SU-DHL-6 (cell line): Measurements from ENCODE around the gene DNAJC15.

ENCODE experiments used
- H2AFZ ChIP-seq: fragments of 200-600 bp; sonication (generic); 2 replicates; pipeline ENCODE4 v1.6.1; 2014; ENCODE audit warnings: low read depth, mild to moderate bottlenecking, moderate library complexity, mixed read lengths, antibody characterized with exemption, low read length; ENCODE audit not compliant: severe bottlenecking
- H3F3A ChIP-seq: fragments of 200-600 bp; shearing (Covaris generic); 2 replicates; pipeline ENCODE4 v1.6.0; 2016; ENCODE audit warnings: antibody characterized with exemption, mild to moderate bottlenecking; ENCODE audit not compliant: insufficient read depth
- H3K27ac ChIP-seq: fragments of 200-600 bp; sonication (generic); 2 replicates; pipeline ENCODE4 v1.5.1; 2016; ENCODE audit warnings: low read depth, mild to moderate bottlenecking, low read length, moderate library complexity, mixed read lengths
- H3K27me3 ChIP-seq: fragments of 200-600 bp; sonication (generic), shearing (Covaris generic); 2 replicates; pipeline ENCODE4 v1.6.0; 2014; ENCODE audit warnings: mild to moderate bottlenecking, low read length
- H3K36me3 ChIP-seq: fragments of 200-600 bp; sonication (generic); 2 replicates; pipeline ENCODE4 v1.6.1; 2014; ENCODE audit warnings: mild to moderate bottlenecking, low read length, mixed read lengths
- H3K4me2 ChIP-seq: fragments of 300-600, 200-600 bp; shearing (Covaris generic), sonication (generic); 2 replicates; pipeline ENCODE4 v1.6.0; 2014; ENCODE audit warnings: low read length, low read depth, mild to moderate bottlenecking; ENCODE audit not compliant: poor library complexity, severe bottlenecking
- H3K4me3 ChIP-seq: fragments of 200-600 bp; sonication (generic); 2 replicates; pipeline ENCODE4 v1.5.1; 2014; ENCODE audit warnings: antibody characterized with exemption, low read length, mild to moderate bottlenecking, mixed read lengths; ENCODE audit not compliant: insufficient read depth, poor library complexity, severe bottlenecking
- H3K79me2 ChIP-seq: fragments of 200-600 bp; sonication (generic); 2 replicates; pipeline ENCODE4 v1.6.1; 2014; ENCODE audit warnings: mild to moderate bottlenecking, low read length, moderate library complexity; ENCODE audit not compliant: insufficient read depth
- H3K9ac ChIP-seq: fragments of 200-600 bp; sonication (generic); 2 replicates; pipeline ENCODE4 v1.7.0; 2014; ENCODE audit warnings: mild to moderate bottlenecking, low read length
- H3K9me2 ChIP-seq: fragments of 200-600 bp; sonication (generic); replicated peaks from 2 replicates; pipeline ENCODE4 v1.6.1; 2014; ENCODE audit warnings: low read length; ENCODE audit not compliant: insufficient read depth
- H3K9me3 ChIP-seq: fragments of 200-600 bp; sonication (generic); 2 replicates; pipeline ENCODE4 v1.6.1; 2014; ENCODE audit warnings: low read length, mixed read lengths; ENCODE audit not compliant: insufficient read depth
- H4K20me1 ChIP-seq: fragments of 200-600 bp; sonication (generic); 2 replicates; pipeline ENCODE4 v1.6.1; 2014; ENCODE audit warnings: low read depth, mild to moderate bottlenecking, antibody characterized with exemption, low read length, moderate library complexity, mixed read lengths
- CTCF ChIP-seq: fragments of 200-600 bp; sonication (generic); IDR thresholded peaks from one replicate; pipeline ENCODE4 v1.5.1; 2017; ENCODE audit warnings: antibody characterized with exemption, mild to moderate bottlenecking, low read length, moderate library complexity; ENCODE audit not compliant: insufficient read depth, poor library complexity, severe bottlenecking
- EZH2phosphoT487 ChIP-seq: fragments of 200-600 bp; sonication (generic), shearing (Covaris generic); conservative IDR thresholded peaks from 2 replicates; pipeline ENCODE4 v1.6.1; 2018; ENCODE audit warnings: mild to moderate bottlenecking, antibody characterized with exemption, low read length, moderate library complexity, mixed read lengths

The DNAJC15 gene

DNA sequence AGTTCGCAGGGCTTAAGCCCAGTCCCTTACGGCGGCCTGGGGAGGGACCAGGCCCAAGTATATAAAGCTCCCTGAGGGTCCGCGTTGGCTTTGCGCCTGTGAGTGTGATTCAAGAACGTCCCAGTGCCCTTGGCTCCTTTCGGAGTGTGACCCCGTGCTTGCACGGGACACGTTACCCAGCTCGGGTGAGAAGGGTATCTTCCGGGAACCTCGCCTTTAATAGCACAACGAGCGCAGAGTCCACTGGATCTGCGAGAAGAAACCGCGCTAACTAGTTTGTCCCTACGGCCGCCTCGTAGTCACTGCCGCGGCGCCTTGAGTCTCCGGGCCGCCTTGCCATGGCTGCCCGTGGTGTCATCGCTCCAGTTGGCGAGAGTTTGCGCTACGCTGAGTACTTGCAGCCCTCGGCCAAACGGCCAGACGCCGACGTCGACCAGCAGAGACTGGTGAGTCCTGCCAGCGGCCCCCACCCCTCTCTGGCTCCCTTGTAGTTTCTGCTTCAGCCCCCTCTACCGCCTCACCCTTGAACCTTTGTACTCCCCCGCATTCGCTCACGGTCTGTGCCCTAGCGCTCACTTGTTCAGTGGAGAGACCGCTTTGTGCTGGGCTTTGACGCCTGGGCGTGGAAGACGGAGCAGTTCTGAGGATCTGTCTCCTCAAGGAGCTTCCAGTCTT is at the start of gene DNAJC15:
DNAJC15 (plus strand) TSS at position 298 of the 675 bp plus-strand sequence; CDS start at position 339, 41 bp downstream.
- H3F3A ChIP-seq, result no peaks in the 10 kb centered on the region

GRCh38 chr13:42976066-42976465 is 47.3 kb upstream of the DNAJC15 start:
- Histone ChIP-seq H3K79me2 (no peaks in the 10 kb centered on the region), H3K4me2 (no peak overlapping the region), H3K27me3 (no peaks in the 10 kb centered on the region), H3K4me3 (no peak overlapping the region), H3K9ac (no peak overlapping the region), H3K27ac (no peak overlapping the region), H3K9me3 (no peaks in the 10 kb centered on the region), H3K9me2 (no peaks in the 10 kb centered on the region), H4K20me1 (no peaks in the 10 kb centered on the region), H3K36me3 (no peaks in the 10 kb centered on the region), H2AFZ (no peak overlapping the region), H3F3A (no peaks in the 10 kb centered on the region)
- TF ChIP-seq CTCF (no peak), EZH2phosphoT487 (no peak)

More for the DNA sequence above, at the start of gene DNAJC15:
- H2AFZ ChIP-seq, result peak within 1 kb of the TSS; percentile 75
- H3K4me2 ChIP-seq, result peak within 1 kb of the TSS; percentile 51
- TF ChIP-seq EZH2phosphoT487, result no peak
- no peak for TF ChIP-seq CTCF
- H3K27ac ChIP-seq, result no peak within 1 kb of the TSS; the same call in 1 of the 2 replicates
- peak within 1 kb of the TSS; percentile 47 for H3K4me3 ChIP-seq
- H3K27me3 ChIP-seq, result no peaks in the 10 kb centered on the region
- H3K36me3 ChIP-seq, result no peaks in the 10 kb centered on the region
- no peaks in the 10 kb centered on the region for H3K9me2 ChIP-seq
- peak within 1 kb of the TSS; percentile 57 for H3K9ac ChIP-seq
- H3K79me2 ChIP-seq, result no peaks in the 10 kb centered on the region
- no peaks in the 10 kb centered on the region for H3K9me3 ChIP-seq
- H4K20me1 ChIP-seq, result no peaks in the 10 kb centered on the region

DNA sequence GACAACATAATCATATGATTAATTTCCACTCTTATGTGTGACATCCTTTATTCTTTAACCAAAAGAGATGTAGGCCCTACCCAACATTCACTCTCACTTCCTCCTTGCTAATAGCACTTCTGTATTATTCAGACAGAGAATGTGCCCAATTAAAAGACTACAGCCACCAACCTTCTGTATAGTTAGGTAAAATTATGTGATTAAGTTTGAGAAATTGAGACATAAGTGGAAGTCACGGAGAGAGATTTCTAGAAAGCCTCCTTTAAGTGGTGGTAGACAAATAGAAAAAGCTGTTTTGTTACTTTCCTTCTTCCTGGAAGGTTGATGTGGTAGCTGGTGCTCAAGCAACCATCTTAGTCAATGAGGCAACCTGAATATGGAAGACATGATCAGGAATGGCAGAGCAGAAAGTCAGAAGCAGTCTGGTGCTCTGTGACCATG is 46.1 kb upstream of the DNAJC15 start:
- Histone ChIP-seq H3K4me3 (no peak overlapping the region), H3K9me2 (no peaks in the 10 kb centered on the region), H3K9ac (no peak overlapping the region), H2AFZ (no peak overlapping the region), H3F3A (no peaks in the 10 kb centered on the region), H3K4me2 (no peak overlapping the region), H3K27me3 (no peaks in the 10 kb centered on the region), H4K20me1 (no peaks in the 10 kb centered on the region), H3K79me2 (no peaks in the 10 kb centered on the region), H3K27ac (no peak overlapping the region), H3K9me3 (no peaks in the 10 kb centered on the region), H3K36me3 (no peaks in the 10 kb centered on the region)
- TF ChIP-seq CTCF (no peak), EZH2phosphoT487 (no peak)
